HG02943 (cell line): ENCODE results near the gene MTIF3.
A peak's percentile ranks its signal among the peaks of the same experiment; 100 is the strongest.

Source experiments
- ATAC-seq: cut with Tn5 transposase; IDR thresholded peaks from one replicate; pipeline ENCODE4 v1.9.1; 2021; ENCODE audit warnings: mild to moderate bottlenecking, low read depth, moderate library complexity; ENCODE audit not compliant: unreplicated experiment

MTIF3 gene

DNA sequence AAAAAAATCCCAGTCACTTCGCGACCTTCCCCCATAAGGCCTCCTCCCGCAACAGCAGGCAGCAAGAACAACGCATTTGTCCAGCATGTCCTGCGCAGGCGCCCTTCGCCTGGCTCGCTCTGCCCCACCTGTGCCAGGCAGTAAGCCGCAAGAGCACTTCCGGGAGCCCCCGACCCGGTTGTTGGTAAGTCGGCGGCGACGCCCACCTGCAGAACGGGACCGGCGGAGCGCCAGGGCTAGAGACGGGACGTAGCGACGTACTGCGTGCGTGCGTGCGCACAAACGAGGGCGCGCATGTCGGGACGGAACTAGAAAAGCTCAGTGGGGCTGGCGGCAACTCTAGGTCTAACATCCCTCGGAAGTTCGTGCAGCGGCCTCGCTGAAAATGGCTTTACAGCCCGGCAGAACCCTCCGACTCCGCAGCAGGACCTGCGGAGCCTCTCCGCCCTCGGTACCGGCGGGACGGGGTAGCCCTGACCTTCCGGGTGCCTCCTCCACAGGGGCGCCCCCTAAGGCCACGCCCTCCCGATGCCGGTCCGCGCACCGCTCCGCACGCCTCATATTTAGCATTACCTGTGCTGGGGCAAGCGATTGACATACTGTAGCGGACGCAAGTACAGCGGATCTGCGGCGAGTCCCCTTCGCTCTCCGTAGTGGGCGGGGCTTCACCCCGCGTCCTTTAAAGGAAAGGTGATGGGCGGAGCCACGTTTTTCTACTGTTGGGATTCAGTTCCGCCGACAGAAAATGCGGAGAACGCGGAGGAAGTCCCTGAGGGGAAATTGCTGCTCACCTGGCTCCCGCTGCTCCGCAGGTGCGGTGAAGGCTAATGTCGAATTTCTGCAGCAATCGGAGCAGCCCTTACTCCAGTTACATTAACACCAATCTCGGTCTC, at the start of gene MTIF3:
Gene MTIF3, minus strand, starts transcription at position 629 of the 893 bp plus-strand sequence. CDS start 10,116 bp downstream, outside the sequence.
- peak; percentile 73 for ATAC-seq

GRCh38 chr13:27497563-27498230, 47.3 kb upstream of the MTIF3 start:
- ATAC-seq = no peak

GRCh38 chr13:27496536-27497273, 46.3 kb upstream of the MTIF3 start:
- ATAC-seq = no peak

DNA sequence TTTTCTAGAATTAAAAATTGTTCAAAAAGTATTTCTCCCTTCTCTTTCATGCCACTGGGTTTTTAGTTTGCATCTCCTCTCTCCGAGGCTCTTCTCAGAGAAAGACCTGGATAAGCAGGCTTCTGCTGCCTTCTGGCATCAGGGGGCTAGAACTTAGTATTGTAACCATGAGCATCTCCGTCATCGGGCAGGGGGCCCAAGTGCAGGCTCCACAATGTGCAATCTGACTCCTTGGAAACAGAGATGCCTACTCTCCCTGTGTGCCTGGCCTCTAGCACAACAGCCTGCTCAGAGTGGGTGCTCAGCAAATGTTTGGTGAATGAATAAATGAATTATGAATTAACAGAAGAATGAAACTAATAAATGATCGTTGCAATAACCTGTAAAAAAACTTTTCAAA, 45.6 kb upstream of the MTIF3 start:
- ATAC-seq = no peak

GRCh38 chr13:27495551-27495950, 45.2 kb upstream of the MTIF3 start:
- no peak for ATAC-seq

DNA sequence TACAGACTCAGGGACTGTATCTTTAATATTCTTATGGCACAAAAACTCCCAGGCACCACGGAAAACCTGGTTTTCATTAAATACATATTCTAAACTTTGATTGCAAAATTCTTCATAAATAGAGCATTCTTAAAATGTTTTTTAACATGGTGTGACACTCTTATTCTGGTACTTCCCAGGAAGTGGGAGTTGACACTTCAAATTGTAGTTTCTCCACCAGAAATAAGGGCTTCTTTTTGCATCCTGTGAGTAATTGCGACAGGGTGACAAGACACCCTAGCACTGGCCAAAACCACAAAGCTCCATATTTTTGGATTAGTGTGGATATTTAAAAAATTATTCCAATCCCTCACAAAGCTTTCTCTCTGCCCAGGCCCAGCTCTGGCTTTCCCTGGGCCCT, 43.6 kb upstream of the MTIF3 start:
- ATAC-seq = no peak

GRCh38 chr13:27489456-27489855, 39.1 kb upstream of the MTIF3 start:
- no peak for ATAC-seq

- ATAC-seq = no peak
These were observed 37.4 kb upstream of the MTIF3 start for GRCh38 chr13:27487776-27488175.

- no peak for ATAC-seq
These were observed 33.1 kb upstream of the MTIF3 start for GRCh38 chr13:27483421-27483820.

- ATAC-seq = peak; percentile 90
These were observed 32.6 kb upstream of the MTIF3 start for GRCh38 chr13:27482983-27483382.

DNA sequence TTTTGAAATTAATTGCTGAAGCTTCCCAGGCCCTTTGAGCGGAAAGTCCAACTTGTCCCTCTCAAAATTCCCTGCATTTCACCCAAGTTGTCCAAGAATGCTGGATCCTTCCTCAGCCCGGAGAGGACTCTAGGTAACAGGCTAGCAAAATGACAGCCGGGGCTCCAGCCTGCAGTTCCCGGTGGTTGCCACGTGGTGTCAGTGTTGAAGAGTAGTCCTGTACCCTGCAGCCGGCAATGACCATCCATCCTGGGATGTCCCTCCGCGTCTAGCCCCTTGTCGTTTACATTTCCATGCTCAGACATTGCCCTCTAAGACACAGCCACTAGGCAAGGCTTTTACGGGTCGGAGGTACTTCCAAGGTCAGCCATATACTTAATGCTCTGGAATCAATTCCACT, 31.4 kb upstream of the MTIF3 start:
- no peak for ATAC-seq

GRCh38 chr13:27476943-27477703, 26.8 kb upstream of the MTIF3 start:
- ATAC-seq = no peak

- ATAC-seq = no peak
These were observed 24.4 kb upstream of the MTIF3 start for GRCh38 chr13:27474751-27475268.

GRCh38 chr13:27472941-27473340, 22.6 kb upstream of the MTIF3 start:
- no peak for ATAC-seq

- no peak for ATAC-seq
These were observed 22.1 kb upstream of the MTIF3 start for GRCh38 chr13:27472441-27472840.

GRCh38 chr13:27470075-27470820, 19.9 kb upstream of the MTIF3 start:
- no peak for ATAC-seq

- ATAC-seq = no peak
These were observed 16.1 kb upstream of the MTIF3 start for GRCh38 chr13:27466513-27466912.

DNA sequence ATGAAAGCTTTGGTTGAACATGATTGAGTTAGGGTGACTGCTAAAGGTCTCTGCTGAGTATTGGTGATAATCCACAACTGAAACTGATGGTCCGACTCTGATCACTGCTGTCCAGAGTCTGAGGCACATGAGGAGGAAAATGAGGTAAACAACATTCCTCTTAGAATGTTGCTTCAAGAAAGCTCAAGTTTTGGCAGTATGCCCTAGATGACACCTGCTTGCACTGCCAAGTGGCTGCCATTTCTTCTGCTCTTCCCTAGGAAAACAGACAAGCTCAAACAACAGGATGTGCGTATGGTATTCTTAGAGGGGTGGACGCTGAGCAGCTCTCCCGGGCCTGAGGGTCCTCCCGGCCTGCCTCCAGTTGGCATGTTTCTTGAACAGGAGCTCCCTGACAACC, 15.2 kb upstream of the MTIF3 start:
- ATAC-seq = no peak

GRCh38 chr13:27463500-27463899, 13.1 kb upstream of the MTIF3 start:
- ATAC-seq = no peak
